Gastroesophageal sphincter (tissue), 3 donors: Measurements from ENCODE around the gene SCRT2.

Experiments
- CTCF ChIP-seq, 4 experiments: fragments of 200-600 bp in 2 of 4; fragments of 450-650 bp in 2 of 4; sonication (generic) in 1 of 4; IDR thresholded peaks; one replicate each; pipeline ENCODE4 v1.5.1; 2017 to 2019; ENCODE audit warnings: antibody characterized with exemption in 4 of 4, mild to moderate bottlenecking in 2 of 4, moderate library complexity in 2 of 4
- EP300 ChIP-seq: sonication (generic); formaldehyde crosslinking; IDR thresholded peaks from one replicate; pipeline ENCODE4 v1.6.1; 2017; ENCODE audit warnings: antibody characterized with exemption, mild to moderate bottlenecking
- POLR2AphosphoS5 ChIP-seq: sonication (generic); formaldehyde crosslinking; IDR thresholded peaks from one replicate; pipeline ENCODE4 v1.6.1; 2017; ENCODE audit warnings: antibody characterized with exemption

DNA sequence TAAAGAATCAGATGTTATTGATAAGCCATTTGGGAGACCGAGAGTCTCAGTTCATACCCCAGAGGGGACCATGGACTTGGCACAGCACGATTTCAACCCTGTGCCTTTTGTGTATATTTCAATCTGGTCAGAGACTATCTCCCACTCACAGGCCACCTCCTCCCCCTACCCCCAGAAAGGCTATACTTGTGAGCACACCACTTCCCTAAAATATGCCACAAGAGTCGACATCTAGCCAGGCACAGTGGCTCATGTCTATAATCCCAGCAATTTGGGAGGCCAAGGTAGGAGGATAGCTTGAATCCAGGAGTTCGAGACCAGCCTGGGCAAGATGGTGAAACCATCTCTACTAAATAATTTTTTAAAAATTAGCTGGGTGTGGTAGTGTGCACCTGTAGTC lies 51.9 kb downstream of the SCRT2 start:
- TF ChIP-seq CTCF (IDR thresholded peaks at IDR 0.05), result no peak
- no peak for TF ChIP-seq POLR2AphosphoS5
- no peak for TF ChIP-seq EP300
